HEK293T (cell line): ENCODE data around the gene CYS1.

Experiments used
- FOXK2 ChIP-seq: fragments of 450-650 bp; IDR thresholded peaks from 2 replicates; pipeline ENCODE4 v1.6.1; 2016; ENCODE audit warnings: mild to moderate bottlenecking
- FOXM1 ChIP-seq: fragments of 450-650 bp; IDR thresholded peaks from 2 replicates; pipeline ENCODE4 v1.6.1; 2017; ENCODE audit warnings: mild to moderate bottlenecking, borderline replicate concordance
- ZNF384 ChIP-seq: fragments of 450-650 bp; IDR thresholded peaks from 2 replicates; pipeline ENCODE4 v1.6.1; 2016

DNA sequence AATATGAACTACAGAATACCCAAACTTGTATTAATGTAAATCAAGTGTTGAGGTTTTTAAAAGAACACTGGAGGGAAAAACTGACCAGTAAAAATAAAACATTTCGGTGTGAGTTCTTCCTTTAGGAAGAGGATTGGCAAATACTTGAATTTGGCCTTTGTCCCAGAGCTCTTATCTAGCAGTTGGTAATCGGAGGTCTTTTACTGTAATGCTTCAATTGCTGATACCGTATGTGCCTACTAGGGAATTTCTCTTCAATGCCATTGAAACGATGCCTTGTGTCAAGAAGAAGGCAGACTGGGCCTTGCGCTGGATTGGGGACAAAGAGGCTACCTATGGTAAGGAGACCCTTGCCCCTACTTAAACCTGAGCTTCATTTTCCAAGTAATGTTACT lies 46.4 kb upstream of the CYS1 start:
- TF ChIP-seq FOXK2 (no peak), FOXM1 (no peak), ZNF384 (no peak)
